ENCODE data around the gene MYL11. TPM values are rescaled to one million over a fixed set of nuclear protein-coding genes. Genes with fewer than 3 reads are reported as not detected.

Gene MYL11
- polyA plus RNA-seq, 1 donor (not counting 4 experiments of a cell fraction or from before 2014, with no cell fraction given) = not detected

- DNase-seq (ENCODE audit: low read depth, low spot score) = no peak
- H3K9me3 ChIP-seq (ENCODE audit: control insufficient read depth, low read depth, low read length) = no peaks in the 10 kb centered on the region
- H3K9me1 ChIP-seq (ENCODE audit: control insufficient read depth, extremely low read depth, insufficient read depth, low read length) = no peaks in the 10 kb centered on the region
- no peak overlapping the region for H3K4me3 ChIP-seq (ENCODE audit: control insufficient read depth in 2 of 3, extremely low read depth in 1 of 3, insufficient read depth in 2 of 3, low read depth in 1 of 3, low read length in 3 of 3)
- no peak for FAIRE-seq
- H3K4me1 ChIP-seq (ENCODE audit: control insufficient read depth, extremely low read depth, insufficient read depth, low read length) = no peaks in the 10 kb centered on the region
- no peak overlapping the region for H3K4me2 ChIP-seq (ENCODE audit: control insufficient read depth, extremely low read depth, insufficient read depth, low read depth, low read length)
- peaks cover 8 to 14% of the 10 kb centered on the region in 2 experiments for H3K36me3 ChIP-seq (ENCODE audit: control insufficient read depth in 2 of 2, extremely low read depth in 1 of 2, insufficient read depth in 2 of 2, low read length in 2 of 2)
- TF ChIP-seq EZH2 (IDR thresholded peaks at IDR 0.05; ENCODE audit: low read length) = no peak
- TF ChIP-seq CTCF (optimal IDR thresholded peaks at IDR 0.05 in 1 of 3, IDR thresholded peaks at IDR 0.05 in 1 of 3, conservative IDR thresholded peaks at IDR 0.05 in 1 of 3; ENCODE audit: extremely low read depth in 1 of 3, insufficient read depth in 2 of 3, low read length in 3 of 3) = no peak
- H3K27ac ChIP-seq (ENCODE audit: control insufficient read depth, insufficient read depth, low read length) = no peak overlapping the region
- dilution Hi-C loops (cut with MboI; ENCODE audit: extremely low pct_ligation_motif_present, low sequenced_read_pairs) = no loop called here
- no peaks in the 10 kb centered on the region for H4K20me1 ChIP-seq (ENCODE audit: control insufficient read depth, extremely low read depth, insufficient read depth, low read length)
- peaks cover under 1% of the 10 kb centered on the region for H3K79me2 ChIP-seq (ENCODE audit: control insufficient read depth, insufficient read depth, low read length)
- H2AFZ ChIP-seq (ENCODE audit: control insufficient read depth, low read length) = no peak overlapping the region
- H3K9ac ChIP-seq (ENCODE audit: control insufficient read depth, extremely low read depth, insufficient read depth, low read length) = no peak overlapping the region
- no peaks in the 10 kb centered on the region for H3K27me3 ChIP-seq (ENCODE audit: control insufficient read depth, extremely low read depth, insufficient read depth, low read length)
These were observed 28.3 kb upstream of the MYL11 start for GRCh38 chr16:30346286-30346685.

- FAIRE-seq (no peak), DNase-seq (ENCODE audit: low read depth, low spot score) (no peak)
- Histone ChIP-seq H3K27me3 (ENCODE audit: control insufficient read depth, extremely low read depth, insufficient read depth, low read length) (no peaks in the 10 kb centered on the region), H3K36me3 (ENCODE audit: control insufficient read depth in 2 of 2, extremely low read depth in 1 of 2, insufficient read depth in 2 of 2, low read length in 2 of 2) (peaks cover 22 to 32% of the 10 kb centered on the region in 2 experiments), H4K20me1 (ENCODE audit: control insufficient read depth, extremely low read depth, insufficient read depth, low read length) (no peaks in the 10 kb centered on the region), H3K27ac (ENCODE audit: control insufficient read depth, insufficient read depth, low read length) (no peak overlapping the region), H2AFZ (ENCODE audit: control insufficient read depth, low read length) (no peak overlapping the region), H3K4me1 (ENCODE audit: control insufficient read depth, extremely low read depth, insufficient read depth, low read length) (no peaks in the 10 kb centered on the region), H3K9me3 (ENCODE audit: control insufficient read depth, low read depth, low read length) (no peaks in the 10 kb centered on the region), H3K4me3 (ENCODE audit: control insufficient read depth in 2 of 3, extremely low read depth in 1 of 3, insufficient read depth in 2 of 3, low read depth in 1 of 3, low read length in 3 of 3) (no peak overlapping the region), H3K9me1 (ENCODE audit: control insufficient read depth, extremely low read depth, insufficient read depth, low read length) (no peaks in the 10 kb centered on the region), H3K4me2 (ENCODE audit: control insufficient read depth, extremely low read depth, insufficient read depth, low read depth, low read length) (no peak overlapping the region), H3K9ac (ENCODE audit: control insufficient read depth, extremely low read depth, insufficient read depth, low read length) (no peak overlapping the region), H3K79me2 (ENCODE audit: control insufficient read depth, insufficient read depth, low read length) (peaks cover 11% of the 10 kb centered on the region)
- no peak for TF ChIP-seq EZH2 (IDR thresholded peaks at IDR 0.05; ENCODE audit: low read length)
- no peak for TF ChIP-seq CTCF (optimal IDR thresholded peaks at IDR 0.05 in 1 of 3, IDR thresholded peaks at IDR 0.05 in 1 of 3, conservative IDR thresholded peaks at IDR 0.05 in 1 of 3; ENCODE audit: extremely low read depth in 1 of 3, insufficient read depth in 2 of 3, low read length in 3 of 3)
- dilution Hi-C loops (cut with MboI; ENCODE audit: extremely low pct_ligation_motif_present, low sequenced_read_pairs) = no loop called here
These were observed 26.5 kb upstream of the MYL11 start for GRCh38 chr16:30348113-30348512.
